Ectodermal cell (in vitro differentiated cells): Measurements from ENCODE around the gene TMEM132C.

ENCODE experiments used
- H3K27ac ChIP-seq: 2 replicates; pipeline ENCODE4 v1.7.0; 2013; ENCODE audit warnings: mild to moderate bottlenecking, low read depth, low read length; ENCODE audit not compliant: insufficient read depth, poor library complexity, severe bottlenecking
- H3K27me3 ChIP-seq: 2 replicates; pipeline ENCODE4 v1.7.0; 2013; ENCODE audit warnings: mild to moderate bottlenecking, low read length; ENCODE audit not compliant: insufficient read depth, control insufficient read depth, poor library complexity, severe bottlenecking
- H3K36me3 ChIP-seq: one replicate; pipeline ENCODE4 v1.7.0; 2013; ENCODE audit warnings: low read length; ENCODE audit not compliant: control insufficient read depth, insufficient read depth
- H3K4me1 ChIP-seq: one replicate; pipeline ENCODE4 v1.7.0; 2013; ENCODE audit warnings: low read length; ENCODE audit not compliant: control insufficient read depth, insufficient read depth
- H3K4me3 ChIP-seq: 2 replicates; pipeline ENCODE4 v1.7.0; 2013; ENCODE audit warnings: low read depth, low read length, control low read depth; ENCODE audit not compliant: insufficient read depth
- H3K9me3 ChIP-seq: 2 replicates; pipeline ENCODE4 v1.7.0; 2013; ENCODE audit warnings: mild to moderate bottlenecking, low read length, moderate library complexity; ENCODE audit not compliant: control insufficient read depth
- WGBS, 2 experiments: methylation state at CpG; one replicate each; pipeline ENCODE4 v1.1.7; 2013; ENCODE audit warnings: missing lambda C conversion rate in 2 of 2; 5-methylcytosine and 5-hydroxymethylcytosine counted together

The TMEM132C gene

DNA sequence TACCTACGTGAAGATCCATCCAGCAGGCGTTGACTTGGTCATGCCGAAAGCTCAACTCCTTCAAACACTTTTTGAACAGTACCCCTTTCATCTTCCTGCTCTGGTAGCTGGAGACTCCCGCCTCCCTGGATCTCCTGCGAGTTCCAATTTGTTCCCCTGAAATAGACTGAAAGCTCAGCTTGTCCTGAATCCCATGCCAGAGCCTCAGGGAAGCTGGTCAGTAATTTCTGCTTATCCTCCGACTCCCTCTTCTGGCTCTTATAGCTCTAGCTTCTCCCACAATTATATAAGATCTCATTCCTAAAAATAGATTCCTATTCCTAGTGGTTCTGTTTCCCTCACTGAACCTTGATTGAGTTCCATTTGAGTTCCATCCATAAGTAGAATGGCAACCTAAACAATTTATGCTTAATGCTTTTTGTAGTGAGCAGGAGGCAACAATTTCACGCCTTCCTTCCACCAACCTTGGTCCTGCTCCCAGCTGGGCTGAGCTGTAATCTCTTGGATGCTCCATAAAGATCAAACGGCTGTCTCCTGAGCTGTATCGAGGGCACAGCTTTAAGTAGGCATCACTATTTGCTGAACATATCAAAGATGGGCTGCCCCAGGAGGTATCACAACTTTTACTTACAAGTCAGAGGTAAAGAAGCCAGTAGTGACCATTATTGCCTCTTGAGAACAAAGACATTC, 8.0 kb upstream of the TMEM132C start:
- peak overlapping the region; percentile 3 for H3K27ac ChIP-seq
- H3K4me3 ChIP-seq, result no peak overlapping the region
- 79% methylated on average over 9 of the region's 9 CpGs for WGBS, 2 experiments
- H3K9me3 ChIP-seq, result no peaks in the 10 kb centered on the region
- no peaks in the 10 kb centered on the region for H3K27me3 ChIP-seq
- peaks cover 10% of the 10 kb centered on the region for H3K4me1 ChIP-seq
- no peaks in the 10 kb centered on the region for H3K36me3 ChIP-seq

DNA sequence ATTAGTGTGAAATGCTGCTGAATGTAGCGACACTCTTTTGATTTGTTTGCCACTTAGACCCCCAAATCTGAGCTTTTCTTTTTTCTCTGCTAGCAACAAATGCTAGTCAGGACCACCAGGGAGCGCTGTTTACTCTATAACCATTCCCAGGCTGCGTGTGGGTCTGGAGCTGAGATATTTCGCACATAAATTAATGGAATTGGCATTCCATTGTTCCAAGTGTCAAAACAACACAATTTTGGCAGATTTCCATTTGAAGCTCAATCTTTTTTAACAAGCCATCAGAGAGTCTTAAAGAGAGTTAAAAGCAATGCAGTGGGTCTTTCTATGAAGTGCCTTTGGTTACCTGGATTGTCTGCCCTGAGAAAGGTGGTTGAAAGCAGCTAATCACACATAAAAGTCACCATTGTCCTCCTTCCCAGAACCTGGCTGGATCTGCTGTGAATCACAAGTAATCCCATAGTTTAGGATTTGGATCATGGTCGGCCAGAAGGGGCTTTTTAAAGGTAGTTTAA, 7.4 kb upstream of the TMEM132C start:
- Histone ChIP-seq H3K36me3 (no peaks in the 10 kb centered on the region), H3K27me3 (peaks cover 3% of the 10 kb centered on the region), H3K27ac (no peak overlapping the region), H3K9me3 (no peaks in the 10 kb centered on the region), H3K4me1 (peaks cover 10% of the 10 kb centered on the region), H3K4me3 (no peak overlapping the region)
- 16 to 25% methylated on average over 5 of the region's 5 CpGs for WGBS, 2 experiments

- peaks cover 24% of the 10 kb centered on the region for H3K27me3 ChIP-seq
- no peaks in the 10 kb centered on the region for H3K36me3 ChIP-seq
- no peak overlapping the region for H3K4me3 ChIP-seq
- H3K9me3 ChIP-seq, result no peaks in the 10 kb centered on the region
- WGBS, 2 experiments, result 94 to 96% methylated on average over 3 of the region's 3 CpGs
- peaks cover 13% of the 10 kb centered on the region for H3K4me1 ChIP-seq
- no peak overlapping the region for H3K27ac ChIP-seq
These were observed 5.2 kb upstream of the TMEM132C start for GRCh38 chr12:128261757-128262156.

DNA sequence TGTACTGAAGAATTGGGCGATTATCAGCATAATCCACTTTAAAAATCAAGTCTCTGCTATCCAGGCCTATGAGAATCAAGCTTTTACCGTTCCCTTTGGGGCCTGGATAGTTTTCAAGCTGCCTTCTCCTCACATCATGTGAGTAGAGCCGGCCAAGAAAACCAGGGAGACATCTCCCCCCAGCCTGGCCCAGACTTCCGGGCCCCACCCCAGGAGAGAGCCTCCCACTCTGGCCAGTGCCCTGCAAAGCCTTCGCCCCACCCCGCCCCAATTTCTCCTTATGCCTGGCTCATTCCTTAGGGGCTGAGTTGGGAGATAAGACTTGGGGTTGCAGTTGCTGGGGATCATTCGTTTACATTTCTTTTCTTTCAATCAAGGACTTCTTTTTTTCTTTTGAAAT, 1.4 kb upstream of the TMEM132C start:
- Histone ChIP-seq H3K27me3 (peaks cover 59% of the 10 kb centered on the region), H3K27ac (no peak overlapping the region), H3K4me1 (peaks cover 18% of the 10 kb centered on the region), H3K9me3 (no peaks in the 10 kb centered on the region), H3K36me3 (no peaks in the 10 kb centered on the region), H3K4me3 (no peak overlapping the region)
- 54 to 56% methylated on average over 7 of the region's 7 CpGs for WGBS, 2 experiments

DNA sequence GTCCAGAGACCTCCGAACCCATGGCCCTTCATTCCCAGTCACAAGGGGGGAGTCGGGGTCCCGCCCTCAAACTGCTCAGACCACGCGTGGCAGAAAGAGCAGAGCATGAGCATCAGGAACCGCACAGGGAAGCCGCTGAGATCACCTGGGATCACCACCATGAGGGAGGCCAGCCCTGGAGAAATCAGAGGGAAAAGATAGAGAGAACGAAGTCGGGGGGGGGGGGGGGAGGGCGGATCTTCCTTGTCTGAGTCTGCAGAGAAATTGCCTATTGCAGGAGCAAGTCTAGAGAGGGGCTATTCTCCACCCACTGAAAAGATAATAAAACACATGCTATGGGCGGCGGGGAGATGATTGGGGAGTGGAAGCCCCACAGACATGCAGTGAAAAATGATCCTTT, 884 bp upstream of the TMEM132C start:
- Histone ChIP-seq H3K27ac (no peak overlapping the region), H3K36me3 (no peaks in the 10 kb centered on the region), H3K9me3 (no peaks in the 10 kb centered on the region), H3K4me3 (peak overlapping the region; percentile 80), H3K27me3 (peaks cover 62% of the 10 kb centered on the region), H3K4me1 (peaks cover 16% of the 10 kb centered on the region)
- 22 to 27% methylated on average over 11 of the region's 12 CpGs for WGBS, 2 experiments

GRCh38 chr12:128266541-128267130, 334 bp upstream of the TMEM132C start:
- peaks cover 20% of the 10 kb centered on the region for H3K4me1 ChIP-seq
- H3K27ac ChIP-seq, result no peak overlapping the region
- peaks cover 62% of the 10 kb centered on the region for H3K27me3 ChIP-seq
- no peaks in the 10 kb centered on the region for H3K9me3 ChIP-seq
- H3K4me3 ChIP-seq, result peak overlapping the region; percentile 80
- no peaks in the 10 kb centered on the region for H3K36me3 ChIP-seq
- 1% methylated on average over 58 of the region's 58 CpGs for WGBS, 2 experiments

DNA sequence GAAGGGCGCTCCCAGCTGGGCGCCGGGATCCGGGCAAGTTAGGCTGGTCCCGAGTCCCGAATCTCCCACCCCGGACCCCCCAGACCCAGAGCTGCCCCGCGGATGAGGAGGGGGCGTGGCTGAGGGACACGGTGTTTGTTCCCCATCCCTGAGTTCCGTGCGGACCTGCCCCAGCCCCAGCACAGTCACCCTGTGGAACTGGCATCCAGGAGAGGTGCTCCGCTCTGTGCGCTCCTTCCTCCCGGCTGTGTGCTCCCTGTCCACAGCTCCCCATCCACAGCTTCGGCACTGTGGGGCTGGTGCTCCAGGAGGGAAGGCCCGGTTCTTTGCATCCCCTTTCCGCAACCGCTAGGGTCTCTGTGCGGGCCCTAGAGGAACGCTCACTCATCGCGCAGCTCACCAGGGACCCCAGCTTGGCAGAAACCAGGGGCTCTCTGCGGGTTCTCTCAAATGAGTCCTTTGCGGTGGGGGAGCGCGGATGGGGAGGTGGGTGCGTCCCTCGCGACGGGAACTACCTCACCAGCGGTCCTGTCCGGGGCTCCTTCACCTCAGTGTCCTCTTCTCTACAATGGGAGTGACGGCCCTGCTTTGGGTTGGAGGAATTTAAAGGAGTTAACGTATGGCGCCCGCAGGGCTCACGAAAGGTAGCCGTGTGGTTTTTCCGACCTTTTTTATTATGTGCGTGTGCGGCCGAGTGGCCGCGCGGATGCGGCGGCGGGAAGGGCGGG, 845 bp downstream of the TMEM132C start:
- Histone ChIP-seq H3K27me3 (peaks cover 62% of the 10 kb centered on the region), H3K4me3 (peak overlapping the region; percentile 80), H3K27ac (no peak overlapping the region), H3K9me3 (no peaks in the 10 kb centered on the region), H3K36me3 (no peaks in the 10 kb centered on the region), H3K4me1 (peaks cover 22% of the 10 kb centered on the region)
- WGBS, 2 experiments, result 1 to 2% methylated on average over 51 of the region's 51 CpGs

DNA sequence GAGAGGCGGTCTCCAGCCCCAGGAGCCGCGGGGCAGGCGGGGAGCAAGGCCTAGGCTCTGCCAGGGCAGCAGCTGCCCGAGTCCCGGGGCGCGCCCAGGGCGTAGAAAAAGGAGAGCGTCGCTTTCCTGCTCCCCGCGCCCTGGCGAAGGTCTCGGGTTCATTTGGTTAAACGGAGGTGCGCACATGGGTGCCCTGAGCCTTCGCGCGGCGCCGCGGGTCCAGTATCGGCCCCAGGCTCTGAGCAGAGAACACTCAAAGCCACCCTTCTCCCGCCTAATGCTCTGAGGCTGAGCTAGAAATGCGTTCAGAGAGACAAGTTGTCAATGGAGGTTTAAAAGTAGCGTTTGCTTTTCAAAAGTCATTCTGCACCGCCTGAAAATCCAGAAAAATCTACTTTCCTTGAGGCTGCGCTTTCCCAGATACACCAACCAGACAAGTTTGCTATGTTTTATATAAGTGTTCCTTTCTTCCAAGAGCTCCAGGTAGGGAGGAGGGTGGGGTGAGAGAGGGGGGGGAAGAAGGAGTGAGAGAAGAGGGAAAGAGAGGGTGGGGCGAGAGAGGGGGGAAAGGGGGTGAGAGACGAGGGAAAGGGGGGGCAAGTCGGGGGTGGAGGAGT, 1.5 kb downstream of the TMEM132C start:
- H3K27ac ChIP-seq, result no peak overlapping the region
- 1% methylated on average over 31 to 32 of the region's 32 CpGs for WGBS, 2 experiments
- H3K4me3 ChIP-seq, result peak overlapping the region; percentile 80
- peaks cover 22% of the 10 kb centered on the region for H3K4me1 ChIP-seq
- H3K27me3 ChIP-seq, result peaks cover 62% of the 10 kb centered on the region
- H3K9me3 ChIP-seq, result no peaks in the 10 kb centered on the region
- no peaks in the 10 kb centered on the region for H3K36me3 ChIP-seq

GRCh38 chr12:128269181-128269591, 2.2 kb downstream of the TMEM132C start:
- 4 to 5% methylated on average over 10 of the region's 10 CpGs for WGBS, 2 experiments
- peaks cover 62% of the 10 kb centered on the region for H3K27me3 ChIP-seq
- H3K4me3 ChIP-seq, result peak overlapping the region; percentile 80

DNA sequence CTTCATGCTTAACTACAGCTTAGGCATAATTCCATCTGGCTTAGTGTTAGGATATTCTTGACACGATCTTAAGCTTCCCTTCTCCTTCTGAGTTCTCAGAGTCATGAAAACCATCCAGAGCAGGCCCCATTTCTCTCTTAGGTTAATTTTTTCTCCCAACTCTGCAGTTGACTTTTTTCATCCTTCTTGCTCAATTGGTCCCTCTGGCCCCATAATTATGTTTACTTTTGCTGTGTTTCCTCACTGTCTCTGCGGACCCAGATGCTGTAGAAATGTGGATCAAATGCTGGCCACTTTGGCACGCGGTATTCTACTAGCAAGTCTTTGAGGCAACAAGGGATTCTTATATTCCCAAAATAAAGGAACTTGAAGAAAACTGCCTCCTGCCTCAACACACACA, 9.5 kb downstream of the TMEM132C start:
- Histone ChIP-seq H3K9me3 (peaks cover 2% of the 10 kb centered on the region), H3K4me3 (no peak overlapping the region), H3K27me3 (no peaks in the 10 kb centered on the region), H3K4me1 (peaks cover 3% of the 10 kb centered on the region), H3K27ac (no peak overlapping the region), H3K36me3 (peaks cover 9% of the 10 kb centered on the region)
- WGBS, 2 experiments, result 91 to 96% methylated on average over 4 of the region's 4 CpGs

More at GRCh38 chr12:128269181-128269591, 2.2 kb downstream of the TMEM132C start:
- peaks cover 2% of the 10 kb centered on the region for H3K9me3 ChIP-seq
- peaks cover 22% of the 10 kb centered on the region for H3K4me1 ChIP-seq
- H3K36me3 ChIP-seq, result no peaks in the 10 kb centered on the region
- H3K27ac ChIP-seq, result no peak overlapping the region
